Astrocyte of the cerebellum (primary cell): ENCODE results near the gene C11orf21.
"Not testable (repeated sequence)": the region's sequence is repeated elsewhere in the genome, so short reads cannot be mapped to it uniquely, and the experiment has no call there.

ENCODE experiments used
- DNase-seq: peaks from one replicate; pipeline ENCODE4 v3.0.0-alpha.2; 2011; ENCODE audit warnings: low read depth
- H3K4me3 ChIP-seq: 2 replicates; pipeline ENCODE4 v1.5.1; 2011; ENCODE audit warnings: mild to moderate bottlenecking, low read depth, low read length, moderate library complexity
- CTCF ChIP-seq: IDR thresholded peaks from 2 replicates; pipeline ENCODE4 v1.5.1; 2012; ENCODE audit warnings: low read length, low read depth, moderate library complexity, mild to moderate bottlenecking; ENCODE audit errors: missing control alignments
- in situ Hi-C: cut with HindIII; loops from 2 replicates; pipeline ENCODE4 v1.10.0; 2017; ENCODE audit warnings: low sequenced_read_pairs

The C11orf21 gene

GRCh38 chr11:2343502-2343901 lies 41.8 kb upstream of the C11orf21 start:
- no peak for TF ChIP-seq CTCF
- no peak for DNase-seq
- H3K4me3 ChIP-seq: no peak overlapping the region
- in situ Hi-C loops: loop anchor here (5.0 kb wide), 1 partner anchor 76 kb away; no protein-coding TSS in a partner anchor

- H3K4me3 ChIP-seq: no peak overlapping the region
- DNase-seq: no peak
- in situ Hi-C loops: loop anchor here (5.0 kb wide), 1 partner anchor 76 kb away; no protein-coding TSS in a partner anchor
- TF ChIP-seq CTCF: no peak
Observed at GRCh38 chr11:2342981-2343380, 41.3 kb upstream of the C11orf21 start.

GRCh38 chr11:2342557-2342956 lies 40.8 kb upstream of the C11orf21 start:
- no peak for TF ChIP-seq CTCF
- in situ Hi-C loops: loop anchor here (5.0 kb wide), 1 partner anchor 75 kb away; no protein-coding TSS in a partner anchor
- no peak for DNase-seq
- no peak overlapping the region for H3K4me3 ChIP-seq

GRCh38 chr11:2338760-2339159 lies 37.0 kb upstream of the C11orf21 start:
- H3K4me3 ChIP-seq, in situ Hi-C loops, DNase-seq: not testable (repeated sequence)

- H3K4me3 ChIP-seq, in situ Hi-C loops, DNase-seq: not testable (repeated sequence)
Observed at GRCh38 chr11:2335286-2335685, 33.6 kb upstream of the C11orf21 start.

GRCh38 chr11:2333486-2334205 lies 31.9 kb upstream of the C11orf21 start:
- in situ Hi-C loops, DNase-seq: not testable (repeated sequence)

GRCh38 chr11:2332569-2332968 lies 30.9 kb upstream of the C11orf21 start:
- DNase-seq: not testable (repeated sequence)

More at GRCh38 chr11:2333486-2334205, 31.9 kb upstream of the C11orf21 start:
- not testable (repeated sequence) for H3K4me3 ChIP-seq

GRCh38 chr11:2331404-2331803 lies 29.7 kb upstream of the C11orf21 start:
- no peak overlapping the region for H3K4me3 ChIP-seq
- no peak for TF ChIP-seq CTCF
- in situ Hi-C loops: no loop called here
- no peak for DNase-seq

More at GRCh38 chr11:2332569-2332968, 30.9 kb upstream of the C11orf21 start:
- in situ Hi-C loops, H3K4me3 ChIP-seq: not testable (repeated sequence)

- H3K4me3 ChIP-seq: no peak overlapping the region
- in situ Hi-C loops: no loop called here
- TF ChIP-seq CTCF: no peak
- DNase-seq: no peak
Observed at GRCh38 chr11:2330696-2331095, 29.0 kb upstream of the C11orf21 start.
